NT2/D1 (cell line): ENCODE measurements around the gene RBM39.

Experiments used
- YY1 ChIP-seq: IDR thresholded peaks from 2 replicates; pipeline ENCODE4 v1.6.1; 2011; ENCODE audit not compliant: insufficient read length, insufficient read depth
- ZNF274 ChIP-seq: IDR thresholded peaks from 2 replicates; pipeline ENCODE4 v1.6.1; 2011; ENCODE audit warnings: mild to moderate bottlenecking, low read depth, low read length

DNA sequence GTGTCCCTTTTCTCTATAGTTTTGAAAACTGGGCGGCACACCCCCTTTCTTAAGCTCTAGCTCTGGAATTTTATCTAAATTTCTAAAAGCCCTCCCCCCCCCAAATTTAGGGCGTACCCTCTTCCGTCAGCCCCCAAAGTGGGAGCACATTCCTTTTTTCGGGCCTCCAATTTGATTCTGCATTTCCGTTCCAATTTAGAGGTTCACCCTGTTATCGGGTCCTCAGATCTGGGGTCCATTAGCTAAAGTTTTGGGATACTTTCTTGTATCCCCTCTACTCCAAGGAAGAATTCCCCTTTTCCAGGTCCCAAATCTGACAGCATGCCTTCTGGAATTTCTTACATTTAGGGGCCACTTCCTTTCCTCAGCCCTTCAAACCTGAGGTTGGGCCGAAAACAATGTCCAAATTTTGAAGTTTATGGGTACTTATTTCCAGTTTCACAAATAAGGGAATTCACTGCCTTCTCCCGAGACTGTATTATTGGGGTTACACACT is 30.6 kb upstream of the RBM39 start:
- TF ChIP-seq ZNF274, result no peak
- no peak for TF ChIP-seq YY1
